H9 (cell line): ENCODE measurements around the gene SMAD3. TPM values are rescaled to one million over a fixed set of nuclear protein-coding genes. Genes with fewer than 3 reads are reported as not detected.

ENCODE experiments used
- DNase-seq: peaks from one replicate; pipeline ENCODE4 v3.0.0-alpha.2; 2017
- H2AFZ ChIP-seq: one replicate; pipeline ENCODE4 v1.6.1; 2013; ENCODE audit warnings: mild to moderate bottlenecking, low read length, control low read depth, moderate library complexity
- H2AK5ac ChIP-seq: 2 replicates; pipeline ENCODE4 v1.6.1; 2013; ENCODE audit warnings: low read length, control low read depth, mixed read lengths; ENCODE audit not compliant: insufficient read length
- H2BK120ac ChIP-seq: one replicate; pipeline ENCODE4 v1.6.1; 2013; ENCODE audit warnings: low read depth, mild to moderate bottlenecking, low read length, control low read depth, inconsistent platforms; ENCODE audit not compliant: poor library complexity, severe bottlenecking
- H2BK12ac ChIP-seq: 2 replicates; pipeline ENCODE4 v1.6.1; 2013; ENCODE audit warnings: low read length, control low read depth, mixed read lengths, low read depth; ENCODE audit not compliant: insufficient read length
- H2BK15ac ChIP-seq: 2 replicates; pipeline ENCODE4 v1.6.1; 2013; ENCODE audit warnings: low read depth, low read length, control low read depth
- H2BK20ac ChIP-seq: one replicate; pipeline ENCODE4 v1.6.1; 2013; ENCODE audit warnings: low read depth, mild to moderate bottlenecking, low read length, control low read depth, inconsistent platforms; ENCODE audit not compliant: poor library complexity, severe bottlenecking
- H2BK5ac ChIP-seq: 2 replicates; pipeline ENCODE4 v1.6.1; 2013; ENCODE audit warnings: low read length, control low read depth, mixed read lengths; ENCODE audit not compliant: insufficient read length
- H3K14ac ChIP-seq: 2 replicates; pipeline ENCODE4 v1.6.1; 2013; ENCODE audit warnings: low read length, control low read depth; ENCODE audit not compliant: insufficient read depth
- H3K18ac ChIP-seq: 2 replicates; pipeline ENCODE4 v1.6.1; 2013; ENCODE audit warnings: low read depth, mild to moderate bottlenecking, mixed read lengths, low read length, control low read depth; ENCODE audit not compliant: insufficient read length
- H3K23ac ChIP-seq: 2 replicates; pipeline ENCODE4 v1.6.1; 2013; ENCODE audit warnings: low read length, control low read depth, mixed read lengths, low read depth; ENCODE audit not compliant: insufficient read length
- H3K23me2 ChIP-seq: 2 replicates; pipeline ENCODE4 v1.6.1; 2013; ENCODE audit warnings: low read depth, mild to moderate bottlenecking, mixed read lengths, low read length, control low read depth; ENCODE audit not compliant: insufficient read length, poor library complexity, severe bottlenecking
- H3K27ac ChIP-seq: 2 replicates; pipeline ENCODE4 v1.5.1; 2013; ENCODE audit warnings: low read length, control low read depth, mixed read lengths, low read depth; ENCODE audit not compliant: insufficient read length
- H3K27me3 ChIP-seq: 2 replicates; pipeline ENCODE4 v1.6.1; 2013; ENCODE audit warnings: low read length, control low read depth, inconsistent platforms; ENCODE audit not compliant: insufficient read depth
- H3K4ac ChIP-seq: 2 replicates; pipeline ENCODE4 v1.6.1; 2013; ENCODE audit warnings: low read depth, mild to moderate bottlenecking, control low read depth, inconsistent platforms, low read length, moderate library complexity
- H3K4me1 ChIP-seq: 2 replicates; pipeline ENCODE4 v1.6.1; 2013; ENCODE audit warnings: low read length, control low read depth, inconsistent platforms; ENCODE audit not compliant: insufficient read depth
- H3K4me2 ChIP-seq: 2 replicates; pipeline ENCODE4 v1.6.1; 2013; ENCODE audit warnings: low read length, control low read depth, mixed read lengths; ENCODE audit not compliant: insufficient read length, insufficient read depth
- H3K56ac ChIP-seq: 2 replicates; pipeline ENCODE4 v1.6.1; 2013; ENCODE audit warnings: low read depth, mild to moderate bottlenecking, mixed read lengths, low read length, control low read depth; ENCODE audit not compliant: insufficient read length
- H3K79me1 ChIP-seq: 2 replicates; pipeline ENCODE4 v1.6.1; 2013; ENCODE audit warnings: low read depth, mild to moderate bottlenecking, moderate library complexity, low read length, control low read depth, inconsistent platforms; ENCODE audit not compliant: insufficient read depth, poor library complexity, severe bottlenecking
- H3K79me2 ChIP-seq: 2 replicates; pipeline ENCODE4 v1.6.1; 2013; ENCODE audit warnings: low read length, control low read depth, inconsistent platforms; ENCODE audit not compliant: insufficient read depth
- H3K9ac ChIP-seq: 2 replicates; pipeline ENCODE4 v1.6.1; 2013; ENCODE audit warnings: low read length, control low read depth, mixed read lengths; ENCODE audit not compliant: insufficient read length; ENCODE audit errors: extremely low read depth
- H3K9me3 ChIP-seq: one replicate; pipeline ENCODE4 v1.6.1; 2013; ENCODE audit warnings: low read depth, low read length, inconsistent platforms; ENCODE audit not compliant: control insufficient read depth
- H3T11ph ChIP-seq: one replicate; pipeline ENCODE4 v1.6.1; 2013; ENCODE audit warnings: mild to moderate bottlenecking, low read length, control low read depth, inconsistent platforms
- H4K20me1 ChIP-seq: one replicate; pipeline ENCODE4 v1.6.1; 2013; ENCODE audit not compliant: control insufficient read depth, insufficient read length, insufficient read depth
- H4K5ac ChIP-seq: 2 replicates; pipeline ENCODE4 v1.6.1; 2013; ENCODE audit warnings: low read depth, mild to moderate bottlenecking, mixed read lengths, low read length, control low read depth; ENCODE audit not compliant: insufficient read length
- H4K8ac ChIP-seq: replicated peaks from 2 replicates; pipeline ENCODE4 v1.6.1; 2013; ENCODE audit warnings: low read length, control low read depth, mixed read lengths, low read depth; ENCODE audit not compliant: insufficient read length
- H4K91ac ChIP-seq: 2 replicates; pipeline ENCODE4 v1.6.1; 2013; ENCODE audit warnings: low read depth, mild to moderate bottlenecking, moderate library complexity, mixed read lengths, low read length, control low read depth; ENCODE audit not compliant: insufficient read length
- H3K27ac Mint-ChIP-seq, 3 experiments: 2 replicates in 2 of 3; 3 replicates in 1 of 3; pipeline ENCODE4 v1.8.0; 2020 to 2021; ENCODE audit warnings: mixed read lengths in 3 of 3, mild to moderate bottlenecking in 1 of 3, moderate library complexity in 1 of 3
- H3K27me3 Mint-ChIP-seq: 2 replicates; pipeline ENCODE4 v1.8.0; 2021; ENCODE audit warnings: low read depth, mild to moderate bottlenecking, moderate library complexity, mixed read lengths
- H3K36me3 Mint-ChIP-seq, 3 experiments: 2 replicates in 2 of 3; 3 replicates in 1 of 3; pipeline ENCODE4 v1.8.0; 2020 to 2021; ENCODE audit warnings: low read depth in 3 of 3, mixed read lengths in 3 of 3; ENCODE audit not compliant: insufficient read depth in 1 of 3
- H3K4me1 Mint-ChIP-seq, 2 experiments: 2 replicates each; pipeline ENCODE4 v1.8.0; 2020; ENCODE audit warnings: mixed read lengths in 2 of 2
- H3K4me3 Mint-ChIP-seq, 2 experiments: 2 replicates in 1 of 2; 3 replicates in 1 of 2; pipeline ENCODE4 v1.8.0; 2020 to 2021; ENCODE audit warnings: mild to moderate bottlenecking in 2 of 2, mixed read lengths in 2 of 2, moderate library complexity in 1 of 2
- H3K9me3 Mint-ChIP-seq, 2 experiments: 2 replicates in 1 of 2; 3 replicates in 1 of 2; pipeline ENCODE4 v1.8.0; 2020; ENCODE audit warnings: mild to moderate bottlenecking in 2 of 2, mixed read lengths in 2 of 2, moderate library complexity in 1 of 2
- CTCF ChIP-seq: fragments of 200-600 bp; sonication (generic); conservative IDR thresholded peaks from 3 replicates; pipeline ENCODE4 v1.8.0; 2021; ENCODE audit warnings: antibody characterized with exemption, mild to moderate bottlenecking
- WGBS: extraction: QIAGEN DNeasy Blood & Tissue Kit; methylation state at CpG from one replicate; pipeline ENCODE4 v1.1.7; 2013; ENCODE audit warnings: missing lambda C conversion rate, low lambda C conversion rate, mixed read lengths; ENCODE audit not compliant: insufficient read length; ENCODE audit errors: extremely low coverage; 5-methylcytosine and 5-hydroxymethylcytosine counted together
- total RNA-seq: library from RNA; stranded (reverse); gene quantifications from 2 replicates; pipeline ENCODE4 v1.2.1, GENCODE V29; 2021

SMAD3 gene
- total RNA-seq, 1 experiment from 2014 or later = 26.7 TPM

GRCh38 chr15:67142092-67142766, 76.8 kb downstream of the SMAD3 start:
- Mint-ChIP-seq H3K9me3 (no peaks in the 10 kb centered on the region), H3K36me3 (no peaks in the 10 kb centered on the region), H3K27ac (peak overlapping the region in 1 of 3 experiments; percentile 46; a peak in 3 of 7 replicates), H3K27me3 (no peaks in the 10 kb centered on the region), H3K4me3 (no peak overlapping the region), H3K4me1 (peaks cover 82 to 83% of the 10 kb centered on the region in 2 experiments)
- no peaks in the 10 kb centered on the region for H3K27me3 ChIP-seq
- H3K4me2 ChIP-seq = no peak overlapping the region
- no peak for DNase-seq
- no peak overlapping the region for H3K4ac ChIP-seq
- no peaks in the 10 kb centered on the region for H3K79me2 ChIP-seq
- no peak overlapping the region for H2BK120ac ChIP-seq
- H3K23ac ChIP-seq = no peak overlapping the region
- WGBS = no CpG with 5 or more reads among the region's 7 CpGs
- no peaks in the 10 kb centered on the region for H3K23me2 ChIP-seq
- H3T11ph ChIP-seq = no peak overlapping the region
- no peak overlapping the region for H3K14ac ChIP-seq
- no peaks in the 10 kb centered on the region for H3K79me1 ChIP-seq
- no peak overlapping the region for H3K18ac ChIP-seq
- no peaks in the 10 kb centered on the region for H4K20me1 ChIP-seq
- no peak overlapping the region for H2BK12ac ChIP-seq
- TF ChIP-seq CTCF = no peak
- H2BK15ac ChIP-seq = no peak overlapping the region
- H2AFZ ChIP-seq = no peak overlapping the region
- no peak overlapping the region for H2BK5ac ChIP-seq
- no peak overlapping the region for H3K56ac ChIP-seq
- no peak overlapping the region for H4K5ac ChIP-seq
- H2BK20ac ChIP-seq = no peak overlapping the region
- no peaks in the 10 kb centered on the region for H3K9me3 ChIP-seq
- no peak overlapping the region for H3K27ac ChIP-seq
- no peak overlapping the region for H4K91ac ChIP-seq
- no peak overlapping the region for H3K9ac ChIP-seq
- H3K4me1 ChIP-seq = peaks cover 19% of the 10 kb centered on the region; the same call in 1 of the 2 replicates
- H2AK5ac ChIP-seq = no peak overlapping the region
- no peak overlapping the region for H4K8ac ChIP-seq
